Measurements from ENCODE around the gene SMYD4. TPM values are rescaled to one million over a fixed set of nuclear protein-coding genes. Genes with fewer than 3 reads are reported as not detected.

Gene SMYD4
- total RNA-seq, 1 donor from 2014 or later = 36.6 TPM

DNA sequence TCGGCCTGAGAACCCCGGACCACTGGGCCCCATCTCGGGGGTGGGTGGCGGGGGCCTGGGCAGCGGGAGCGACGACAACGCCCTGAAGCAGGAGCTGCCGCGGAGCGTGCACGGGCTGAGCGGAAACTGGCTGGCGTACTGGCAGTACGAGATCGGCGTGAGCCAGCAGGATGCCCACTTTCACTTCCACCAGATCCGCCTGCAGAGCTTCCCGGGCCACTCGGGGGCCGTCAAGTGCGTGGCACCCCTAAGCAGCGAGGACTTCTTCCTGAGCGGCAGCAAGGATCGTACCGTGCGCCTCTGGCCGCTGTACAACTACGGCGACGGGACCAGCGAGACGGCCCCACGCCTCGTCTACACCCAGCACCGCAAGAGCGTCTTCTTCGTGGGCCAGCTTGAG lies 95.9 kb downstream of the SMYD4 start:
- intact Hi-C loops (cut with micrococcal nuclease) = no loop called here

DNA sequence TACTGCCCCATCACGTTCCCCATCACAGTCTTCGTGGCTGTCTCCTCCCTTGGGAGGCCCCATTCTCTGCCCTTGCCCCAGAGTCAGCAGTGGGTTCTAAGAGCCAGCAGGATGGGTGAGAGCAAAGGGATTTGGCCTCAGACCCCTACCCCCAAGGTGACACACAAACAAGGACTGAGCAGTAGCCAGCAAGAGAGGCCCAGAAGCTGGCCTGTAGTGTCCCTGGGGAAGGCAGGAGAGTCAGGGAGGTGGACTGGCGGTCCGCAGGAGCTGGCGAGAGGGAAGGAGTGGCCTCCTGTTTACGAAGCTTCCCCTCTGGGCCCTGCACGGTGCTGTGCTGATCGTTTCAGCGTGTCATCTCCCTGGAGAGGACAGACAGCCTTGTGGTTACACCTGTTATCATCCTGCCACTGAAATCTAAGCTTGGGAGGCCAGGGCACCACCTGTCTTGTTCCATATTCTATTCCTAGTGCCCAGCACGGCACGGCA lies 96.8 kb downstream of the SMYD4 start:
- intact Hi-C loops (cut with micrococcal nuclease) = no loop called here

DNA sequence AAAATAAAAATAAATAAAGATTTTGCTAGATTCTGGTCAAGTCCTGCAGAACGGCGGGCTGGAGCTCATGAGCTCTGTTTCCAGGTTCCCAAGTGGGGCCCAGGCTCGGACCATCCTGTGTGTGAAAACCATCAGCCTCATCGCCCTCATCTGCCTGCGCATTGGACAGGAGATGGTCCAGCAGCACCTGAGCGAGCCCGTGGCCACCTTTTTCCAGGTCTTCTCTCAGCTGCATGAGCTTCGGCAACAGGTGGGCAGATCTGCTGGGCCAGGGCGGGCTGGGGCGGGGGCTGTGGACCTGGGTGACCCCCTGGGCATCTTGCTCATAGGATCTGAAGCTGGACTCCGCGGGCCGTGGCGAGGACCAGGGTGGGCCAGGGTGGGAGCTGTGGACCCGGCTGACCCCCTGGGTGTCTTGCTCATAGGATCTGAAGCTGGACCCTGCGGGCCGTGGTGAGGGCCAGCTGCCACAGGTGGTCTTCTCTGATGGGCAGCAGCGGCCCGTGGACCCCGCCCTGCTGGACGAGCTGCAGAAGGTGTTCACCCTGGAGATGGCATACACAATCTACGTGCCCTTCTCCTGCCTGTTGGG lies 97.4 kb downstream of the SMYD4 start:
- intact Hi-C loops (cut with micrococcal nuclease) = no loop called here

DNA sequence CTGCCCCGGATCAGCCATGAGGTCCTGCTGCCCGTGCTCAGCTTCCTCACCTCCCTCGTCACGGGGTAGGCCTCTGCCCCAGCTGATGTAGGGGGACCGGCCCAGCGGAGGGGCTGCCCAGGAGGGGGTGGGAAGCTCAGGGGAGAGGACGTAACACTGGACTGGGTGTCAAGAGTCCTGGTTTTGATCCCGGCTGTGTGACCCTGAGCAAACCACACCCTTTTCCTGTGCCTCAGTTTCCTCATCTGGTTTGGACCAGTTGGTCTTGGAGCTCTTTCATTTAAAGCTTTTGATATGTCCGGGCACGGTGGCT lies 98.6 kb downstream of the SMYD4 start:
- intact Hi-C loops (cut with micrococcal nuclease) = no loop called here

DNA sequence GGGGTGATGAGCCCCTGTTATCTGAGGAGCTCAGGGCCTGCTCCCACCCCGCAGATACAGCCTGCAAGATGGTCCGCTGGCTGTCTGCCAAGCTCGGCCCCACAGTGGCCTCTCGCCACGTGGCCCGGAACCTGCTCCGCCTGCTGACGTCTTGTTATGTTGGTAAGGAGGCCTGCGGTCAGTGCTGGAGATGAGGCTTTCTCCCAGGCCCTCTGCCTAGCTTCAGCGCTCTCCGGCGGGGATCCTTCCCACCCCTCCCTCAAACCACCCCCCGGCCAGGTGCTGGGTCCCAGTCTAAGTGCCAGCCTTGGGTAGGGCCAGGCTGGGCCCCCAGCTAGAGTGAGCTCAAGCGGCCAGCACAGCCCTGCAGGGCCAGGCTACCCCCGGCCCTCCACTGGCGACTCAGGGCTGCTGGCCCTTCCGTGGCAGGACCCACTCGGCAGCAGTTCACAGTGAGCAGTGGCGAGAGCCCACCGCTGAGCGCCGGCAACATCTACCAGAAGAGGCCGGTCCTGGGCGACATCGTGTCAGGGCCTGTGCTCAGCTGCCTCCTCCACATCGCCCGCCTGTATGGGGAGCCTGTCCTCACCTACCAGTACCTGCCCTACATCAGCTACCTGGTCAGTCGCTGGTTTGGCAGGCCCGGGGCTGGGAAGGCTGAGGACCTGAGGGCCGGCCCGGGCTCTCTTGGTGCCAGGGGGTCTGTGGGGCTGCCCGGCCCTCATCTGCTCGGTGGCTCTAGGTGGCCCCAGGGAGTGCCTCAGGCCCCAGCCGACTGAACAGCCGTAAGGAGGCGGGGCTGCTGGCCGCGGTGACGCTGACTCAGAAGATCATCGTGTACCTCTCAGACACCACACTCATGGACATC lies 99.1 kb downstream of the SMYD4 start:
- intact Hi-C loops (cut with micrococcal nuclease) = no loop called here

GRCh38 chr17:1729966-1730325 lies 99.8 kb downstream of the SMYD4 start:
- intact Hi-C loops (cut with micrococcal nuclease) = no loop called here

Other genes starting within 250 kb of the SMYD4 start
- gene SLC43A2, start 201.1 kb downstream of the SMYD4 start, total RNA-seq = 0.41 and 0.43 TPM in 2 replicates
- gene SCARF1, start 184.2 kb downstream of the SMYD4 start, total RNA-seq = 1.1 and 1.6 TPM in 2 replicates
- gene RILP, start 180.0 kb downstream of the SMYD4 start, total RNA-seq = 4.9 and 5.2 TPM in 2 replicates
- 374 and 375 TPM in 2 replicates for gene PRPF8, start 145.0 kb downstream of the SMYD4 start, total RNA-seq
- gene TLCD2, start 119.5 kb downstream of the SMYD4 start, total RNA-seq = 0.07 and 0.11 TPM in 2 replicates
- gene WDR81, start 105.2 kb downstream of the SMYD4 start, total RNA-seq = 41.0 and 42.4 TPM in 2 replicates
- 0.36 and 0.48 TPM in 2 replicates for gene SERPINF2, start 87.0 kb downstream of the SMYD4 start, total RNA-seq
- 0.32 TPM in 1 of 2 replicates, not detected in the other for gene SERPINF1, start 67.8 kb downstream of the SMYD4 start, total RNA-seq
- gene RPA1, start 103 bp upstream of the SMYD4 start, total RNA-seq = 234 and 238 TPM in 2 replicates
- gene RTN4RL1, start 195.4 kb upstream of the SMYD4 start, total RNA-seq = 0.61 and 0.64 TPM in 2 replicates
- 36.6 and 38.5 TPM in 2 replicates for gene DPH1, start 200.3 kb upstream of the SMYD4 start, total RNA-seq
- gene OVCA2, start 212.1 kb upstream of the SMYD4 start, total RNA-seq = 38.2 and 42.1 TPM in 2 replicates
- 65.7 and 66.8 TPM in 2 replicates for gene HIC1, start 225.2 kb upstream of the SMYD4 start, total RNA-seq

Measured in T-helper 2 cell treated with Interferon-gamma antibody and Interleukin-4, amounts not matched to agents 100 ng/mL and 5 ng/mL, for 36 hours (primary cell).